Body of pancreas (tissue), 4 donors: ENCODE data around the gene CDH22. TPM values are rescaled to one million over a fixed set of nuclear protein-coding genes. Genes with fewer than 3 reads are reported as not detected.

Experiments
- ATAC-seq: fragments of 150-250 bp; one replicate; pipeline ENCODE4 v1.9.1; 2016
- DNase-seq, 4 donors: peaks; one replicate each; pipeline ENCODE4 v3.0.0-alpha.2; 2019
- H3K27ac ChIP-seq, 4 donors: fragments of 200-600 bp; sonication (generic); 1 replicate in 3 of 4; 2 replicates in 1 of 4; pipeline versions ENCODE4 v1.5.1 to v1.6.1; 2016 to 2019; ENCODE audit warnings: mild to moderate bottlenecking in 1 of 4, mixed read lengths in 1 of 4, moderate library complexity in 1 of 4
- H3K27me3 ChIP-seq, 2 donors: fragments of 200-600 bp; sonication (generic); one replicate each; pipeline ENCODE4 v1.6.0; 2016; ENCODE audit warnings: mild to moderate bottlenecking in 1 of 2
- H3K36me3 ChIP-seq, 2 donors: fragments of 200-600 bp; sonication (generic); replicated peaks in 1 of 2; 2 replicates each; pipeline ENCODE4 v1.5.1; 2016; ENCODE audit warnings: low read depth in 2 of 2; ENCODE audit not compliant: insufficient read depth in 1 of 2
- H3K4me1 ChIP-seq: fragments of 200-600 bp; sonication (generic); one replicate; pipeline ENCODE4 v1.6.0; 2016
- H3K4me3 ChIP-seq, 2 donors: fragments of 200-600 bp; sonication (generic); 1 replicate in 1 of 2; 2 replicates in 1 of 2; pipeline ENCODE4 v1.5.1; 2016 to 2019
- H3K9me3 ChIP-seq, 3 donors: fragments of 200-600 bp; sonication (generic); 1 replicate in 2 of 3; 2 replicates in 1 of 3; pipeline ENCODE4 v1.5.1; 2016
- POLR2A ChIP-seq, 3 donors: fragments of 450-650 bp; IDR thresholded peaks; one replicate each; pipeline ENCODE4 v1.6.1; 2016; ENCODE audit warnings: antibody characterized with exemption in 3 of 3, mild to moderate bottlenecking in 2 of 3
- WGBS, 2 donors: methylation state at CpG; one replicate each; pipeline ENCODE4 v1.1.5; 2017; 5-methylcytosine and 5-hydroxymethylcytosine counted together
- intact Hi-C: fragments of 100-400 bp; cut with DNase I; formaldehyde crosslinking; loops from one replicate; pipeline ENCODE4 v1.15.1; 2023
- total RNA-seq, 2 donors: library from RNA; depleted of rRNA; stranded (reverse); fragments of >200 nt; gene quantifications; one replicate each; pipeline ENCODE4 v1.1.0, GENCODE V29; 2016
- TF ChIP-seq, protein P1 (sequence below), 7 experiments: fragments of 450-650 bp in 4 of 7; fragments of 200-600 bp in 3 of 7; sonication (generic) in 3 of 7; IDR thresholded peaks; one replicate each; pipeline ENCODE4 v1.5.1; 2016 to 2019; ENCODE audit warnings: antibody characterized with exemption in 7 of 7

CDH22 gene
- total RNA-seq, 2 donors from 2014 or later: 1.3 to 2.1 TPM

DNA sequence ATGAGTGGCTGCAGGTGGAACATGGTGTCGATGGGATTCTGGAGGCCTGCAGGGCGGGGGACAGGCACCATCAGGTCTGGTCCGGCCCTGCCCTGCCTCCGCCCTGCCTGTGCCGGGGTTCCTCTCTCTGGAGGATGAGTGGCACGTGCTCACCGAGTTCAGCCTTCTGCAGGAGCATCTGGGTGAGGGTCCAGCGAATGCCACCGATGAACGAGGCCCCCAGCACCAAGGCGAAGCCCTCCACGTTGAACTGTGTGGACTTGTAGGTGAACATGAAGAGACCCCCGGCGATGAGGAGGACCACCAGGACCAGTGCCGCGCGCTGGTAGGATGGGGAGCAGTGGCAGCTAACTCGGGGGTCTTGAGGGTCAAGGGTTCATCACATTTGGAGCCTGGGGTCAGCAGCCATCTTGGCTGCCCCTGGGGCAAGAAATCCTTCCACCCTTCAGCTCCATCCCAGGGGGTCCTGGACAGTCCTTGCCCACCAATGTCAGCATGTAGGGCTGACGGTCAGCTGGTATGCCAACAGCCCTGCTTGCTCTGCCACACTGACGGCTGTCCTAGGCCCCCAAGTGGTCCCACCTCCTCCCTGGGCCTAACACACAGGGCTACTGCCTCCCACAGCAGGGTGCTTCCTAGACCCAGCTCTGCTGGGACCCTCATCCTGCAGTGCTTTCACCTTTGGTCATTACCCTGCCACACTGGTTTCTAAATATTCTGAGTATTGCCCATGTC, 46.8 kb upstream of the CDH22 start:
- Histone ChIP-seq H3K9me3 (no peaks in the 10 kb centered on the region), H3K27me3 (no peaks in the 10 kb centered on the region), H3K4me1 (peaks cover 12% of the 10 kb centered on the region), H3K4me3 (no peak overlapping the region), H3K27ac (no peak overlapping the region), H3K36me3 (no peaks in the 10 kb centered on the region)
- ATAC-seq (no peak), DNase-seq (no peak)
- 87 to 93% methylated on average over 3 to 19 of the region's 20 CpGs for WGBS, 2 donors
- intact Hi-C loops: no loop called here
- no peak for TF ChIP-seq POLR2A (IDR thresholded peaks at IDR 0.05)
- TF ChIP-seq, protein P1, sequence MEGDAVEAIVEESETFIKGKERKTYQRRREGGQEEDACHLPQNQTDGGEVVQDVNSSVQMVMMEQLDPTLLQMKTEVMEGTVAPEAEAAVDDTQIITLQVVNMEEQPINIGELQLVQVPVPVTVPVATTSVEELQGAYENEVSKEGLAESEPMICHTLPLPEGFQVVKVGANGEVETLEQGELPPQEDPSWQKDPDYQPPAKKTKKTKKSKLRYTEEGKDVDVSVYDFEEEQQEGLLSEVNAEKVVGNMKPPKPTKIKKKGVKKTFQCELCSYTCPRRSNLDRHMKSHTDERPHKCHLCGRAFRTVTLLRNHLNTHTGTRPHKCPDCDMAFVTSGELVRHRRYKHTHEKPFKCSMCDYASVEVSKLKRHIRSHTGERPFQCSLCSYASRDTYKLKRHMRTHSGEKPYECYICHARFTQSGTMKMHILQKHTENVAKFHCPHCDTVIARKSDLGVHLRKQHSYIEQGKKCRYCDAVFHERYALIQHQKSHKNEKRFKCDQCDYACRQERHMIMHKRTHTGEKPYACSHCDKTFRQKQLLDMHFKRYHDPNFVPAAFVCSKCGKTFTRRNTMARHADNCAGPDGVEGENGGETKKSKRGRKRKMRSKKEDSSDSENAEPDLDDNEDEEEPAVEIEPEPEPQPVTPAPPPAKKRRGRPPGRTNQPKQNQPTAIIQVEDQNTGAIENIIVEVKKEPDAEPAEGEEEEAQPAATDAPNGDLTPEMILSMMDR (IDR thresholded peaks at IDR 0.05): no peak

DNA sequence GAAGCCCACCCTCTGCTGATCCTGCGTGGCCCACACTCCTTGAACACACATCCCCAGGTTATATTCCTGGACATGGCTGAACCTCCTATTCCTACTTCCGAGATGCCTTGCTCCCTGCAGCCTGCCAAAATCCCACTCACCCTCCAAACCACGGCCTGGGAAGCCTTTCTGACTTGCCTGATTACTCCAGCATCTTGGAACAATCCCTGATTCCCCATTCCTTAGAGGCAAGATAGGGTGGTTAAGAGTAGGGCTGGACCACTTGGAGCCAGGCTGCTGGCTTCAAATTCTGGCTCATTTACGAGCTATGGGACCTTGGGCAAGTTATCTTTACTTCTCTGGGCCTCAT, 45.9 kb upstream of the CDH22 start:
- Histone ChIP-seq H3K4me1 (peaks cover 14% of the 10 kb centered on the region), H3K9me3 (no peaks in the 10 kb centered on the region), H3K27me3 (no peaks in the 10 kb centered on the region), H3K27ac (no peak overlapping the region), H3K36me3 (no peaks in the 10 kb centered on the region), H3K4me3 (no peak overlapping the region)
- intact Hi-C loops: no loop called here
- no peak for TF ChIP-seq POLR2A (IDR thresholded peaks at IDR 0.05)
- TF ChIP-seq, protein P1 (IDR thresholded peaks at IDR 0.05): no peak
- WGBS, 2 donors: 61 to 87% methylated on average over 4 of the region's 4 CpGs
- ATAC-seq (no peak), DNase-seq (no peak)

DNA sequence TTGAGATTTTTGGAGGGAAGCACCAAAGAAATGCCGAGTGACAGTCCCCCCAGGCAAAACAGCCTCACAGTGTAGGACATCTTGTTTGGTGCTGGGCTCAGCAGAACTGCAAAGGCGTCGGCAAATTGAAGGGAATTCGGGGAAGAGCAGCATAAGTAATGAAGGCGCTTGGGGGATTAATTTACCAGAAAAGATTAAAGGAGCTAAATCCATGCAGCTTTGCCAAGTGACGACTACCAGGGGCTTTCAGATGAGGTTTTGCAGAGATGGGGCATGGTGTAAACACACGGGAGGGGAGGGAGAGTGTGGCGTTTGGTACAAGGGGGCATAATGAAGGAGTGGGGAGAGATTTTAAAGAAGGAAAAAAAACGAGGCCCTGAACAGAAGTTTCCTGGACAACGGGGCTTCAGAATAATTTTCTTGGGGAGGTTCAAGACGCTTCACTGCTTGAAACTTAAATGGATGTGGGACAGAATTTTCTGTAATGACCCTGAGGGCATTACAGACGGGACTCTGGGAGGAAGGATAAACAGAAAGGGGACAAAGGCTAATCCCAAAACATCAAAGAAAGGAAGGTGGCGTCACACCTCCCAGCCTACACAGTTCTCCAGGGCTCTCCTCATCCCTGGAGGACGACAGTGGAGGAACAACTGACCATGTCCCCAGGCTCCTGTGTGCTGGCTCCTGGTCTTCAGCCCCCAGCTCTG, 45.4 kb upstream of the CDH22 start:
- peaks cover 19% of the 10 kb centered on the region for H3K4me1 ChIP-seq
- H3K27me3 ChIP-seq: no peaks in the 10 kb centered on the region
- no peaks in the 10 kb centered on the region for H3K36me3 ChIP-seq
- no peak for DNase-seq
- intact Hi-C loops: no loop called here
- TF ChIP-seq POLR2A (IDR thresholded peaks at IDR 0.05): no peak
- TF ChIP-seq, protein P1 (IDR thresholded peaks at IDR 0.05): no peak
- no peak for ATAC-seq
- H3K9me3 ChIP-seq: no peaks in the 10 kb centered on the region
- no peak overlapping the region for H3K4me3 ChIP-seq
- no peak overlapping the region for H3K27ac ChIP-seq
- 78 to 80% methylated on average over 14 of the region's 14 CpGs for WGBS, 2 donors

DNA sequence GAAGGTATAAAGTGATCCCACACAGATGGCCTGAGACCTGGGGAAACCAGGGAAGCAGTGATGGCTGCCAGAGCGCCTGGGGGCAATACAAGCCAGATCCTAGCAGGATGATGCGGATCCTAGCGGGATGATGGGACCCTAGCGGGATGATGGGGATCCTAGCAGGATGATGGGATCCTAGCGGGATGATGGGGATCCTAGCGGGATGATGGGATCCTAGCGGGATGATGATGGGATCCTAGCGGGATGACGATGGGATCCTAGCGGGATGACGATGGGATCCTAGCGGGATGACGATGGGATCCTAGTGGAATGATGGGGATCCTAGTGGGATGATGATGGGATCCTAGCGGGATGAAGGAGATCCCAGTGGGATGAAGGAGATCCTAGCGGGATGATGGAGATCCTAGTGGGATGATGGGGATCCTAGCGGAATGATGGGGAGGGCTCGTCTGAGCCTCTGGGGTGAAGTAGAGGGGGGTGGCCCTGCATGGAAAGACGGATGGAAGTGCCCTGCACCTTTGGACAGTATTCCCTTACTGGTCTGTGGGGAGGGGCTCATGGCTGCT, 44.2 kb upstream of the CDH22 start:
- WGBS, 2 donors: 87 to 88% methylated on average over 18 of the region's 18 CpGs
- no peak overlapping the region for H3K4me3 ChIP-seq
- H3K27me3 ChIP-seq: no peaks in the 10 kb centered on the region
- intact Hi-C loops: no loop called here
- no peak for DNase-seq
- H3K27ac ChIP-seq: no peak overlapping the region
- TF ChIP-seq POLR2A (IDR thresholded peaks at IDR 0.05): no peak
- TF ChIP-seq, protein P1 (IDR thresholded peaks at IDR 0.05): no peak
- no peaks in the 10 kb centered on the region for H3K36me3 ChIP-seq
- no peak for ATAC-seq
- H3K9me3 ChIP-seq: no peaks in the 10 kb centered on the region
- peaks cover 18% of the 10 kb centered on the region for H3K4me1 ChIP-seq
